Measurements from ENCODE around the gene PDZK1. TPM values are rescaled to one million over a fixed set of nuclear protein-coding genes. Genes with fewer than 3 reads are reported as not detected.

The PDZK1 gene
- total and polyA plus RNA-seq, 10 donors = 0.26 to 0.63 (median 0.37) TPM; not detected in 4

GRCh38 chr1:145717833-145718232, 10.7 kb upstream of the PDZK1 start:
- DNase-seq = no peak
- Histone ChIP-seq H3K27me3 (replicated peaks in 1 of 7) (peaks cover 0 to 18% (median 0%) of the 10 kb centered on the region in 7 donors), H3K36me3 (no peaks in the 10 kb centered on the region), H3K27ac (peak overlapping the region in 3 of 8 donors; percentile 27 to 61 (median 39)), H3K9me3 (no peaks in the 10 kb centered on the region), H3K4me1 (peaks cover 0 to 50% (median 14%) of the 10 kb centered on the region in 6 donors), H3K4me3 (no peak overlapping the region)
- 44 to 64% (median 60%) methylated on average over 1 of the region's 1 CpG for WGBS, 5 donors
- intact Hi-C loops (cut with DNase I; ENCODE audit: low total_unique reads) = no loop called here
- TF ChIP-seq CTCF (IDR thresholded peaks at IDR 0.05 in 8 of 11, conservative IDR thresholded peaks at IDR 0.05 in 3 of 11) (no peak), POLR2A (IDR thresholded peaks at IDR 0.05) (no peak), POLR2AphosphoS5 (IDR thresholded peaks at IDR 0.05) (no peak)

GRCh38 chr1:145716641-145717345, 9.6 kb upstream of the PDZK1 start:
- no peak for TF ChIP-seq POLR2A (IDR thresholded peaks at IDR 0.05)
- TF ChIP-seq POLR2AphosphoS5 (IDR thresholded peaks at IDR 0.05) = no peak
- TF ChIP-seq CTCF (IDR thresholded peaks at IDR 0.05 in 8 of 11, conservative IDR thresholded peaks at IDR 0.05 in 3 of 11) = no peak
- H3K4me1 ChIP-seq = peaks cover 0 to 49% (median 14%) of the 10 kb centered on the region in 6 donors
- no peak for DNase-seq
- H3K9me3 ChIP-seq = no peaks in the 10 kb centered on the region
- no peaks in the 10 kb centered on the region for H3K36me3 ChIP-seq
- intact Hi-C loops (cut with DNase I; ENCODE audit: low total_unique reads) = no loop called here
- H3K4me3 ChIP-seq = no peak overlapping the region
- H3K27ac ChIP-seq = peak overlapping the region in 3 of 8 donors; percentile 34 to 61 (median 39)
- peaks cover 0 to 14% (median 0%) of the 10 kb centered on the region in 7 donors for H3K27me3 ChIP-seq (replicated peaks in 1 of 7)
- WGBS, 5 donors = 62 to 77% (median 75%) methylated on average over 9 to 10 of the region's 10 CpGs

GRCh38 chr1:145714524-145715111, 7.5 kb upstream of the PDZK1 start:
- Histone ChIP-seq H3K9me3 (no peaks in the 10 kb centered on the region), H3K36me3 (no peaks in the 10 kb centered on the region), H3K4me3 (no peak overlapping the region), H3K4me1 (peaks cover 0 to 30% (median 0%) of the 10 kb centered on the region in 6 donors), H3K27ac (peak overlapping the region in 1 of 8 donors; percentile 40), H3K27me3 (replicated peaks in 1 of 7) (no peaks in the 10 kb centered on the region)
- TF ChIP-seq POLR2AphosphoS5 (IDR thresholded peaks at IDR 0.05) (no peak), CTCF (IDR thresholded peaks at IDR 0.05 in 8 of 11, conservative IDR thresholded peaks at IDR 0.05 in 3 of 11) (no peak), POLR2A (IDR thresholded peaks at IDR 0.05) (no peak)
- WGBS, 5 donors = 71 to 87% (median 79%) methylated on average over 6 of the region's 6 CpGs
- intact Hi-C loops (cut with DNase I; ENCODE audit: low total_unique reads) = no loop called here
- DNase-seq = no peak

- H3K36me3 ChIP-seq = no peaks in the 10 kb centered on the region
- H3K4me3 ChIP-seq = no peak overlapping the region
- no peak for DNase-seq
- no peaks in the 10 kb centered on the region for H3K27me3 ChIP-seq (replicated peaks in 1 of 7)
- no peak for TF ChIP-seq POLR2A (IDR thresholded peaks at IDR 0.05)
- no peak for TF ChIP-seq POLR2AphosphoS5 (IDR thresholded peaks at IDR 0.05)
- TF ChIP-seq CTCF (IDR thresholded peaks at IDR 0.05 in 8 of 11, conservative IDR thresholded peaks at IDR 0.05 in 3 of 11) = no peak
- no peaks in the 10 kb centered on the region for H3K9me3 ChIP-seq
- intact Hi-C loops (cut with DNase I; ENCODE audit: low total_unique reads) = no loop called here
- WGBS, 5 donors = 74 to 89% (median 86%) methylated on average over 3 of the region's 3 CpGs
- H3K4me1 ChIP-seq = peaks cover 0 to 6% (median 0%) of the 10 kb centered on the region in 6 donors
- H3K27ac ChIP-seq = no peak overlapping the region
Measured at GRCh38 chr1:145711213-145711651, 4.1 kb upstream of the PDZK1 start.
